Osteocyte (in vitro differentiated cells): ENCODE results near the gene FRZB. TPM values are rescaled to one million over a fixed set of nuclear protein-coding genes. Genes with fewer than 3 reads are reported as not detected.

Experiments used
- DNase-seq: peaks from one replicate; pipeline ENCODE4 v3.0.0; 2021; ENCODE audit warnings: mixed read lengths; ENCODE audit not compliant: unreplicated experiment; ENCODE audit errors: extremely low spot score
- H3K27ac Mint-ChIP-seq: one replicate; pipeline ENCODE4 v1.8.0; 2021; ENCODE audit warnings: mild to moderate bottlenecking, mixed read lengths; ENCODE audit not compliant: unreplicated experiment
- H3K27me3 Mint-ChIP-seq: one replicate; pipeline ENCODE4 v1.8.0; 2021; ENCODE audit warnings: mixed read lengths; ENCODE audit not compliant: unreplicated experiment
- H3K36me3 Mint-ChIP-seq: one replicate; pipeline ENCODE4 v1.8.0; 2021; ENCODE audit warnings: mixed read lengths; ENCODE audit not compliant: unreplicated experiment
- H3K4me1 Mint-ChIP-seq: one replicate; pipeline ENCODE4 v1.8.0; 2021; ENCODE audit warnings: mixed read lengths; ENCODE audit not compliant: unreplicated experiment
- H3K4me3 Mint-ChIP-seq: one replicate; pipeline ENCODE4 v1.8.0; 2021; ENCODE audit warnings: mild to moderate bottlenecking, moderate library complexity, mixed read lengths; ENCODE audit not compliant: unreplicated experiment
- H3K9me3 Mint-ChIP-seq: one replicate; pipeline ENCODE4 v1.8.0; 2021; ENCODE audit warnings: mixed read lengths; ENCODE audit not compliant: unreplicated experiment
- CTCF ChIP-seq: fragments of 200-600 bp; sonication (generic); IDR thresholded peaks from 2 replicates; pipeline ENCODE4 v1.5.0; 2021; ENCODE audit warnings: antibody characterized with exemption, mild to moderate bottlenecking, moderate library complexity
- long read RNA-seq: library from polyadenylated mRNA; unstranded; transcript quantifications from one replicate; pipeline ENCODE4 v2.0.0, GENCODE V29; 2021
- total RNA-seq: library from RNA; stranded (reverse); gene quantifications from 2 replicates; pipeline ENCODE4 v1.2.1, GENCODE V29; 2021

FRZB gene
- 46.6 and 47.3 TPM in 2 replicates for total RNA-seq
- long read RNA-seq, transcript FRZB-201 (6 exons, 3,162 nt): major isoform, 320 of 326 reads
- long read RNA-seq, partial matches to known transcripts: 3 of 326 reads
- long read RNA-seq, other reads (novel, unspliced or antisense): 3 of 326 reads

- Mint-ChIP-seq H3K4me3 (peak within 1 kb of the TSS; percentile 76), H3K9me3 (no peaks in the 10 kb centered on the region), H3K27me3 (peaks cover 15% of the 10 kb centered on the region), H3K4me1 (peaks cover 54% of the 10 kb centered on the region), H3K36me3 (no peaks in the 10 kb centered on the region), H3K27ac (peak within 1 kb of the TSS; percentile 66)
- DNase-seq: peak; percentile 86
- TF ChIP-seq CTCF: no peak
Measured at GRCh38 chr2:182866461-182867406, at the start of gene FRZB. Gene FRZB, minus strand, starts transcription at chr2:182866637. Its CDS starts 85 bp downstream, at chr2:182866552.

- peak overlapping the region; percentile 85 for H3K27ac Mint-ChIP-seq
Measured at GRCh38 chr2:182915369-182916326, 49.2 kb upstream of the FRZB start.

GRCh38 chr2:182914852-182915251 lies 48.4 kb upstream of the FRZB start:
- peaks cover 4% of the 10 kb centered on the region for H3K9me3 Mint-ChIP-seq
- peaks cover 56% of the 10 kb centered on the region for H3K4me1 Mint-ChIP-seq
- H3K27ac Mint-ChIP-seq: peak overlapping the region; percentile 85
- no peak overlapping the region for H3K4me3 Mint-ChIP-seq
- no peak for TF ChIP-seq CTCF
- DNase-seq: no peak
- no peaks in the 10 kb centered on the region for H3K27me3 Mint-ChIP-seq
- peaks cover 18% of the 10 kb centered on the region for H3K36me3 Mint-ChIP-seq

More at GRCh38 chr2:182915369-182916326, 49.2 kb upstream of the FRZB start:
- no peak for DNase-seq
- Mint-ChIP-seq H3K9me3 (peaks cover 4% of the 10 kb centered on the region), H3K4me3 (peak overlapping the region; percentile 8), H3K36me3 (peaks cover 18% of the 10 kb centered on the region), H3K27me3 (no peaks in the 10 kb centered on the region), H3K4me1 (peaks cover 58% of the 10 kb centered on the region)
- TF ChIP-seq CTCF: no peak

GRCh38 chr2:182913064-182913463 lies 46.6 kb upstream of the FRZB start:
- H3K36me3 Mint-ChIP-seq: peaks cover 28% of the 10 kb centered on the region
- no peak overlapping the region for H3K4me3 Mint-ChIP-seq

More at GRCh38 chr2:182913064-182913463, 46.6 kb upstream of the FRZB start:
- no peak overlapping the region for H3K27ac Mint-ChIP-seq
- TF ChIP-seq CTCF: no peak
- H3K27me3 Mint-ChIP-seq: no peaks in the 10 kb centered on the region
- H3K9me3 Mint-ChIP-seq: peaks cover 4% of the 10 kb centered on the region
- DNase-seq: no peak
- H3K4me1 Mint-ChIP-seq: peaks cover 46% of the 10 kb centered on the region
